PFSK-1 (cell line): Measurements from ENCODE around the gene TUBAL3.

Experiments used
- FOXP2 ChIP-seq: optimal IDR thresholded peaks from 2 replicates; pipeline ENCODE3; 2011; ENCODE audit warnings: borderline replicate concordance, control low read depth, inconsistent platforms; ENCODE audit not compliant: insufficient read depth; ENCODE audit errors: extremely low read length, extremely low read depth
- POLR2AphosphoS5 ChIP-seq: IDR thresholded peaks from 2 replicates; pipeline ENCODE4 v1.6.1; 2012; ENCODE audit warnings: low read depth, mild to moderate bottlenecking, control low read depth, low read length, moderate library complexity
- REST ChIP-seq, 2 experiments: IDR thresholded peaks; 2 replicates each; pipeline versions ENCODE4 v1.6.1 to v1.8.0; 2011 to 2012; ENCODE audit warnings: low read depth in 2 of 2, low read length in 2 of 2, control low read depth in 1 of 2, inconsistent platforms in 1 of 2, mild to moderate bottlenecking in 1 of 2, moderate library complexity in 1 of 2; ENCODE audit not compliant: insufficient read depth in 1 of 2
- SIN3A ChIP-seq: IDR thresholded peaks from 2 replicates; pipeline ENCODE4 v1.6.1; 2012; ENCODE audit warnings: mild to moderate bottlenecking, low read length, moderate library complexity, borderline replicate concordance; ENCODE audit not compliant: insufficient read depth
- TAF1 ChIP-seq: IDR thresholded peaks from 2 replicates; pipeline ENCODE4 v1.6.1; 2012; ENCODE audit warnings: low read length, control low read depth, borderline replicate concordance; ENCODE audit not compliant: insufficient read depth

TUBAL3 gene

GRCh38 chr10:5441106-5441505 is 36.5 kb upstream of the TUBAL3 start:
- TF ChIP-seq FOXP2 (no peak), SIN3A (no peak), TAF1 (no peak), REST (IDR thresholded peaks at IDR 0.05; ENCODE audit: insufficient read depth in 1 of 2, low read depth in 2 of 2, low read length in 2 of 2) (no peak), POLR2AphosphoS5 (no peak)

- TF ChIP-seq POLR2AphosphoS5 (no peak), FOXP2 (no peak), REST (IDR thresholded peaks at IDR 0.05; ENCODE audit: insufficient read depth in 1 of 2, low read depth in 2 of 2, low read length in 2 of 2) (no peak), SIN3A (no peak), TAF1 (no peak)
Observed at GRCh38 chr10:5440206-5440605, 35.6 kb upstream of the TUBAL3 start.

GRCh38 chr10:5435328-5435727 is 30.7 kb upstream of the TUBAL3 start:
- no peak for TF ChIP-seq TAF1
- TF ChIP-seq REST (IDR thresholded peaks at IDR 0.05; ENCODE audit: insufficient read depth in 1 of 2, low read depth in 2 of 2, low read length in 2 of 2), result no peak
- no peak for TF ChIP-seq POLR2AphosphoS5
- TF ChIP-seq FOXP2, result no peak
- TF ChIP-seq SIN3A, result no peak

- TF ChIP-seq TAF1 (no peak), REST (IDR thresholded peaks at IDR 0.05; ENCODE audit: insufficient read depth in 1 of 2, low read depth in 2 of 2, low read length in 2 of 2) (no peak), FOXP2 (no peak), SIN3A (no peak), POLR2AphosphoS5 (no peak)
Observed at GRCh38 chr10:5434017-5434753, 29.6 kb upstream of the TUBAL3 start.
